Endothelial cell of umbilical vein (primary cell): ENCODE measurements around the gene CSMD2. TPM values are rescaled to one million over a fixed set of nuclear protein-coding genes. Genes with fewer than 3 reads are reported as not detected.

Experiments used
- BruUV-seq: library from RNA; stranded (reverse); fragments of 400-500 nt; replicated peaks from 2 replicates; lab custom pipeline; 2021; lab: Mats Ljungman, UMichigan
- CTCF ChIA-PET: fragments of 300-600, 350-600 bp; sonication (Branson Sonifier 250); formaldehyde crosslinking; loops from one replicate; lab custom pipeline; 2021; ENCODE audit warnings: antibody characterized with exemption, inconsistent platforms; lab: Charles Lee
- POLR2A ChIA-PET: fragments of 300-600, 350-600 bp; sonication (Branson Sonifier 250); formaldehyde crosslinking; loops from one replicate; lab custom pipeline; 2021; ENCODE audit warnings: antibody characterized with exemption, inconsistent platforms; lab: Charles Lee
- DNase-seq: peaks from one replicate; pipeline ENCODE4 v3.0.0-alpha.2; 2011; ENCODE audit warnings: low read depth, low spot score
- FAIRE-seq: peaks from 2 replicates; lab custom pipeline; 2011; peaks lifted over from hg19 to GRCh38; lab: Jason Lieb, UNC
- H2AFZ ChIP-seq: 2 replicates; pipeline ENCODE4 v1.6.0; 2012; ENCODE audit warnings: low read depth, low read length, control low read depth, inconsistent platforms
- H3K27ac ChIP-seq: 2 replicates; pipeline ENCODE4 v1.5.1; 2011; ENCODE audit warnings: low read depth, mild to moderate bottlenecking, control low read depth, low read length, moderate library complexity; ENCODE audit not compliant: insufficient read depth
- H3K27me3 ChIP-seq, 2 experiments: 2 replicates each; pipeline versions ENCODE4 v1.6.0 to v1.6.1; 2011; ENCODE audit warnings: low read length in 2 of 2, mixed read lengths in 1 of 2; ENCODE audit not compliant: control insufficient read depth in 2 of 2, insufficient read depth in 2 of 2
- H3K36me3 ChIP-seq, 2 experiments: 2 replicates in 1 of 2; 3 replicates in 1 of 2; pipeline ENCODE4 v1.5.1; 2011; ENCODE audit warnings: low read length in 2 of 2, mild to moderate bottlenecking in 1 of 2, moderate library complexity in 1 of 2; ENCODE audit not compliant: control insufficient read depth in 2 of 2, insufficient read depth in 2 of 2; ENCODE audit errors: extremely low read depth in 1 of 2
- H3K4me1 ChIP-seq: 3 replicates; pipeline ENCODE4 v1.5.1; 2011; ENCODE audit warnings: mild to moderate bottlenecking, low read length; ENCODE audit not compliant: control insufficient read depth, insufficient read depth; ENCODE audit errors: extremely low read depth
- H3K4me2 ChIP-seq: 2 replicates; pipeline ENCODE4 v1.6.1; 2011; ENCODE audit warnings: low read length, control low read depth, mixed read lengths; ENCODE audit not compliant: insufficient read depth
- H3K4me3 ChIP-seq, 3 experiments: fragments of 200-600 bp in 1 of 3; sonication (generic), shearing (Covaris generic) in 1 of 3; replicated peaks in 1 of 3; 2 replicates each; pipeline ENCODE4 v1.5.1; 2011 to 2016; ENCODE audit warnings: control low read depth in 3 of 3, low read length in 3 of 3, mild to moderate bottlenecking in 2 of 3, inconsistent platforms in 1 of 3, low read depth in 1 of 3, moderate library complexity in 1 of 3; ENCODE audit not compliant: insufficient read depth in 1 of 3
- H3K79me2 ChIP-seq: 2 replicates; pipeline ENCODE4 v1.6.0; 2012; ENCODE audit warnings: low read length, inconsistent platforms; ENCODE audit not compliant: control insufficient read depth, insufficient read depth
- H3K9ac ChIP-seq: replicated peaks from 2 replicates; pipeline ENCODE3; 2011; ENCODE audit warnings: low read length, control low read depth; ENCODE audit not compliant: insufficient read depth; ENCODE audit errors: extremely low read depth
- H3K9me1 ChIP-seq: replicated peaks from 3 replicates; pipeline ENCODE4 v1.6.0; 2011; ENCODE audit warnings: mild to moderate bottlenecking, low read length; ENCODE audit not compliant: control insufficient read depth, insufficient read depth; ENCODE audit errors: extremely low read depth
- H3K9me3 ChIP-seq: replicated peaks from 2 replicates; pipeline ENCODE4 v1.5.1; 2012; ENCODE audit warnings: low read length, inconsistent platforms; ENCODE audit not compliant: control insufficient read depth, insufficient read depth
- H4K20me1 ChIP-seq: replicated peaks from 2 replicates; pipeline ENCODE3; 2011; ENCODE audit warnings: mild to moderate bottlenecking, low read length; ENCODE audit not compliant: control insufficient read depth, insufficient read depth; ENCODE audit errors: extremely low read depth
- CTCF ChIP-seq, 2 donors: IDR thresholded peaks; 1 replicate in 1 of 2; 2 replicates in 1 of 2; pipeline ENCODE4 v1.5.1; 2011; ENCODE audit warnings: low read length in 2 of 2, mild to moderate bottlenecking in 2 of 2, moderate library complexity in 2 of 2, control low read depth in 1 of 2, inconsistent platforms in 1 of 2, low read depth in 1 of 2; ENCODE audit not compliant: insufficient read depth in 1 of 2; ENCODE audit errors: extremely low read depth in 1 of 2
- EZH2 ChIP-seq: IDR thresholded peaks from 2 replicates; pipeline ENCODE4 v1.6.1; 2012; ENCODE audit warnings: borderline replicate concordance, low read depth, mild to moderate bottlenecking, moderate library complexity, low read length, inconsistent platforms; ENCODE audit not compliant: severe bottlenecking
- MYC ChIP-seq: IDR thresholded peaks from one replicate; pipeline ENCODE4 v1.6.1; 2011; ENCODE audit warnings: mild to moderate bottlenecking, low read depth, low read length
- POLR2A ChIP-seq: IDR thresholded peaks from 2 replicates; pipeline ENCODE4 v1.6.1; 2012; ENCODE audit warnings: low read depth, mild to moderate bottlenecking, control low read depth, low read length
- POLR2AphosphoS5 ChIP-seq: IDR thresholded peaks from 2 replicates; pipeline ENCODE4 v1.6.1; 2012; ENCODE audit warnings: low read depth, mild to moderate bottlenecking, control low read depth, low read length, moderate library complexity; ENCODE audit not compliant: insufficient read depth
- dilution Hi-C: fragments of 300-500 bp; cut with MboI; formaldehyde crosslinking; loops from one replicate; pipeline ENCODE4 v1.15.0; 2019; ENCODE audit warnings: low sequenced_read_pairs; ENCODE audit not compliant: extremely low pct_ligation_motif_present
- intact Hi-C: fragments of 100-400 bp; cut with micrococcal nuclease; formaldehyde crosslinking; loops from one replicate; pipeline ENCODE4 v1.10.0; 2022
- polyA plus RNA-seq, 4 experiments: library from polyadenylated mRNA; depleted of rRNA in 3 of 4; stranded (reverse) in 3 of 4; unstranded in 1 of 4; fragments of >200 nt; gene quantifications; 2 replicates each; pipeline versions ENCODE4 v1.2.1 to v1.2.3, GENCODE V29; 2011 to 2012; ENCODE audit warnings: missing spikeins in 1 of 4
- total RNA-seq: library from RNA; stranded (reverse); gene quantifications from 2 replicates; pipeline ENCODE4 v1.2.3, GENCODE V29; 2021
- TF ChIP-seq, protein P1 (sequence below): IDR thresholded peaks from 2 replicates; pipeline ENCODE4 v1.6.1; 2011; ENCODE audit not compliant: insufficient read depth, insufficient read length

The CSMD2 gene
- total and polyA plus RNA-seq, 2 donors (not counting 3 experiments of a cell fraction or from before 2014, with no cell fraction given), result under 0.01 TPM; not detected in 1

DNA sequence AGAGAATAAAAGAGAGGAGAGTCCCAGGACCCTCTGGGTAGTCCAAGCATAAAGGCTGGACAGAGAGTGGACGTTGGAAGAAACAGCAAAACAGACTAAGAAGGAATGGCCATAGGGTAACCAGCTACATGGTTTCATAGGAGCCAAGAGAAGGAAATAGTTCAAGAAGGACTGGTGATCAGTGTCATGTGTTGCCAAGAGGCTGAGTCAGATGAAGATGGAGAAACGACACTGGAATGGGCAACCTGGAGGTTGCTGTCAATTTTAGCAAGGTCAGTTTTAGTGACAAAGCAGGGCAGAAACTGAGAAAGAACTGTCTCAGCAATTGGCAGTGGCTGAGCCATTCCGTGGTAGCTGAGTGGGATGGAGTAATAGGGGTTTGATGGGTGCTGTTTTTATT, 259.8 kb downstream of the CSMD2 start:
- H3K36me3 ChIP-seq, result no peaks in the 10 kb centered on the region
- ChIA-PET CTCF (interaction anchor here (0.6 kb wide), 1 partner anchor 1170 kb away, joined by 6 read pairs; no protein-coding TSS in a partner anchor), POLR2A (no interaction called here)
- H3K4me1 ChIP-seq, result no peaks in the 10 kb centered on the region
- FAIRE-seq (no peak), DNase-seq (no peak)
- no peak overlapping the region for H3K4me2 ChIP-seq
- H3K79me2 ChIP-seq, result no peaks in the 10 kb centered on the region
- H3K4me3 ChIP-seq, result no peak overlapping the region
- no peaks in the 10 kb centered on the region for H3K27me3 ChIP-seq
- no peak overlapping the region for H3K9ac ChIP-seq
- no peak overlapping the region for H2AFZ ChIP-seq
- H4K20me1 ChIP-seq, result no peaks in the 10 kb centered on the region
- TF ChIP-seq POLR2AphosphoS5 (no peak), CTCF (IDR thresholded peaks at IDR 0.05; ENCODE audit: extremely low read depth in 1 of 2, insufficient read depth in 1 of 2, low read depth in 1 of 2, low read length in 2 of 2) (no peak), EZH2 (no peak), MYC (no peak)
- BruUV-seq, result no TSS peak
- dilution Hi-C loops (no loop called here), intact Hi-C loops (no loop called here)
- H3K9me1 ChIP-seq, result no peaks in the 10 kb centered on the region
- H3K27ac ChIP-seq, result no peak overlapping the region
- peaks cover 6% of the 10 kb centered on the region for H3K9me3 ChIP-seq

GRCh38 chr1:33903210-33903589, 261.8 kb downstream of the CSMD2 start:
- TF ChIP-seq POLR2A (no peak), CTCF (IDR thresholded peaks at IDR 0.05; ENCODE audit: extremely low read depth in 1 of 2, insufficient read depth in 1 of 2, low read depth in 1 of 2, low read length in 2 of 2) (no peak)
- TF ChIP-seq, protein P1, sequence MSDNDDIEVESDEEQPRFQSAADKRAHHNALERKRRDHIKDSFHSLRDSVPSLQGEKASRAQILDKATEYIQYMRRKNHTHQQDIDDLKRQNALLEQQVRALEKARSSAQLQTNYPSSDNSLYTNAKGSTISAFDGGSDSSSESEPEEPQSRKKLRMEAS, result no peak
- Histone ChIP-seq H3K79me2 (no peaks in the 10 kb centered on the region), H3K4me1 (no peaks in the 10 kb centered on the region), H3K27ac (no peak overlapping the region), H3K9me3 (peaks cover 6% of the 10 kb centered on the region), H4K20me1 (no peaks in the 10 kb centered on the region), H3K27me3 (no peaks in the 10 kb centered on the region), H3K36me3 (no peaks in the 10 kb centered on the region), H2AFZ (no peak overlapping the region), H3K9me1 (no peaks in the 10 kb centered on the region), H3K9ac (no peak overlapping the region), H3K4me2 (no peak overlapping the region), H3K4me3 (no peak overlapping the region)
- ChIA-PET CTCF (no interaction called here), POLR2A (no interaction called here)
- intact Hi-C loops (no loop called here), dilution Hi-C loops (no loop called here)
- no peak for FAIRE-seq
- no TSS peak for BruUV-seq
- no peak for DNase-seq
